NCI-H1105 treated with DMSO at 0.1 percent for 48 hours (cell line): Measurements from ENCODE around the gene SND1.

Experiments used
- DNase-seq: peaks from one replicate; lab custom pipeline; 2025; lab: John Stamatoyannopoulos, UW

SND1 gene

DNA sequence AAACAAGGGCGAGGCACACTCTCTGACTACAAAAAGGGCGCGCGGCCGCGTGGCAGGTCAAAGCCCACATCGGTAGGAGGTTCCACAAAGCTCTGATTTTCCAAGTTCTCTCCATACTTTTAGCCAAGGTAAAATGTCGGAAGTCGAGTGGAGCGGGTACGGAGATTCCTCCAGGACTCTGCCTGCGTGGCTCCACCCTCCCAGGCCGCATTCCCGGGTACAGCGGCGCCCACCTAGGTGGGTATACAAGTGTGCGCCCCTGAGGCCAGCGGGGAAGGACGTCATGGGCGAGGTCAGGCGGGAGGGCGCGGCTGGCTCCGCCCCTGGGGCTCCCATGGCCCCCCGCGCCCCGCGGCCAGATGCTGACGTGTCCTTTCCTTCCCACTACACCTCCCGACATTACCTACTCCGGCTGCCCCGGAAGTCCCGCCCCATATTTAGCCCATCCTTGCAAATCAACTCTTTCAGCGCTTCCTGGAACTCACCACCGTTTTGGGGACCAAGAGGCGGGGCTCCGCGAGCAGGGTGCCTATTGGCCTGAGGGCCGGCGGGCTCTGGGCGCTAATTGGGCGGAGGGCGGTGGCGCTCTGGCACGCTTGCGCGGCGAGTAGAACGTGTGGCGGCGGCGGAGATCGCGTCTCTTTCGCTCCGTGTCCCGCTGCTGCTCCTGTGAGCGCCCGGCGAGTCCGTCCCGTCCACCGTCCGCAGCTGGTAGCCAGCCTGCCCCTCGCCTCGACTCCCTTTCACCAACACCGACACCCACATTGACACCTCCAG, at the start of gene SND1:
Gene SND1 (plus strand): TSS at position 639 of the 777 bp plus-strand sequence. CDS start 180 bp downstream, outside the sequence.
- DNase-seq = peak; percentile 99

DNA sequence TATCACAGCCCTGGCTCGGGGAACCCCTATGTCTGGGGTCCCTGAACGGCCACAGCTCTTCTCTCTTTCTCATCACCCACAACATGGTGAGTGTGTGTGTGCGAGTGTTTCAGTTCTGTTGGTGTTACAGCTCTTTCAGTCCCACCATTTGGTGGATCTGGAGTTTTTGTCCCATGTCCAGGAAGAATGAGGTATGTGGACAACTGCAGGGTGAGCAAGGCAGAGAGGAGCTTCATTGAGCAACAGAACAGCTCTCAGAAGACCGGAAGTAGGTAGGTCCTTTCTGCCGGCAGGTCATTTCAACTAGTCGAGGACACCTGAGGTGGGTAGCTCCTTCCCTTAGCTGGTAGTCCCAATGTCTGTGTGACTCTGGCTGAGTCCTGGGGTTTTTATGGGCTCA, 43.5 kb upstream of the SND1 start:
- no peak for DNase-seq

DNA sequence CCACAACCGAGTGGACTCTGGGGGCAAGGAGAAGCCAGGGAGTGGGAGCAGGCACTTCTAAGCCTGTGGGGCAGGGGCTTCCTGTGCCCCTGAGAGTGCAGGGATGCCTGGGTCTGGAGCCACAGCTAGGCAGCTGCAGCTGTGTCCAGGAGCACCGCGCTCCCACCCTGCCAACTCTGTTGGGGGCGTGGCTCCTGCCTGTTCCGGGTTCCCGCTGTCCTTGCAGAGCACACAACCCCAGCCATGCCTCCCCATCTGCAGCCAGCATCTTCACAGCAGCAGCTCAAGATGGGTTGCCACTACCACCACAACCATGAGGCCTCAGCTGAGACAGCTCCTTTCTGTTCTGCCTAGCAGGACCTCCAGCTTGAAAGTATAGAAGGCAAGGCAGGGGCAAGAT, 42.7 kb upstream of the SND1 start:
- no peak for DNase-seq

DNA sequence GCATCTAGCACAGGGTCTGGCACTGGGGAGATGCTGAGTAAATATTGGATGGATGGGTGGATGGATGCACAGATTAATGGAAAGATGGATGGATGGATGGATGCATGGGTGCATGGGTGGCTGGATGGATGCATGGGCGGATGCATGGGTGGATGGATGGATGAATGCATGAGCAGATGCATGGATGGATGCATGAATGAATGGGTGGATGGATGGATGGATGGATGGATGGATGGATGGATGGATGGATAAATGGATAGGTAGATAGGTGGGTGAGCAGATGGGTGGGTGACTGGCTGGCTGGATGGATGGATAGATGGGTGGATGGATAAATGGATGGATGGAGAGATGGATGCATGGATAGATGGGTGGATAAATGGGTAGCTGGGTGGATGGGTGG, 39.7 kb upstream of the SND1 start:
- no peak for DNase-seq

DNA sequence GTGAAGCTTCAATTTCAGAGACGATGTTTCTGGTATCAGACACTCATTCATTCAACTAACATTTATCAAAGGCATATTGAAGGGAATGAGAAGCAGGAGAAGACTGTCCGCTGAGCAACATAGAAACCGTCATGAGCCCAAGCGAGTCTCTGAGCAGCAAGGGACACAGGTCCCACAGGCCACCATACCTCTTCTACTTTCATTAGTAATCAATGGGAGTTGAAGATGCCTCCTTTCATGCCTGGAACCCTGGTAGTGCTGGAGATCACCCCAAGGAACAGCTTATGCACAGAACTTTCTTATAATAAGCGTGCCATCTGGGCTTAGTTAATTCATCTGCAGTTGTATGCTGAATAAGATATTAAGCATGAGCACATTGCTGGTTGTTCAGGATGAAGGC, 35.3 kb upstream of the SND1 start:
- DNase-seq = no peak

DNA sequence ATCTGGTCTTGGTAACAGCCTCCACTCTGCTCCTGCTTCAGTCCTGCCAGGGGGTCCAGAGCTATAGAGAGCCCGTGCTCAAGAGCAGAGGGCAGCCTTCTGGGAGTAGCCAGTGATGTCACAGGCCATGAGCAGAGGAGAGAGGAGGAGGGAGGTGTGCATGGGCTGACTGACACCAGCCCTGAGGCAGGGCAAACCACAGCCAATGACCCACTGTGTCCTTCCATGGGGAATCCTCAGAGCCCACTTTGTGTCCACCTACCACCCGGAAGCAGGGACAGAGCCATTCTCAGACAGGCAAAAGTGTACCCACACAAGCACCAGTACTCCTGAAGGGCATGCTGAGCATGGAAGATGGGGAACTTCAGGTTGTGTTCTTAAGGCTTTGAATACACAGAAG, 34.0 kb upstream of the SND1 start, which contains the start of gene PAX4:
Gene PAX4 (minus strand): TSS at position 101 of the 400 bp plus-strand sequence. CDS start 2,214 bp downstream, outside the sequence.
- DNase-seq = no peak

DNA sequence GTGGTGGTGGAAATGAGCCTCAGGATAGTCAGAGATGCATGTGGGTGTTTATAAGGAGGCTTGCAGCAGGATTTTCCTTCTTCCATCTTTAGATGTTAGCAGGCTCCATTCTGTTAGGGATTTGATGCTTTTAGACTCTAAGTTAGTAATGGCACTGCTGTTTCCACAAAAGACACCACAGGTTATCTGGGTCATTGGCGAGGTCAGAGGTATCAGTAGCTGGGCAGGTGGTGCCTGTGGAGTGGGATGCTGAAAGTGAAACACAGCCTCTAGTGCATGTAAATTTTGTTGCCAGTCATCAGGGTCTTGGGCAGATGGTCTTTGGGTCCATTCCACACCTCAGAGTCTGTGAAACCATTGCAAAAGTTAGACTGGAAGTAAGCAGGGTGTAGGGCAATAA, 33.2 kb upstream of the SND1 start:
- DNase-seq = no peak

DNA sequence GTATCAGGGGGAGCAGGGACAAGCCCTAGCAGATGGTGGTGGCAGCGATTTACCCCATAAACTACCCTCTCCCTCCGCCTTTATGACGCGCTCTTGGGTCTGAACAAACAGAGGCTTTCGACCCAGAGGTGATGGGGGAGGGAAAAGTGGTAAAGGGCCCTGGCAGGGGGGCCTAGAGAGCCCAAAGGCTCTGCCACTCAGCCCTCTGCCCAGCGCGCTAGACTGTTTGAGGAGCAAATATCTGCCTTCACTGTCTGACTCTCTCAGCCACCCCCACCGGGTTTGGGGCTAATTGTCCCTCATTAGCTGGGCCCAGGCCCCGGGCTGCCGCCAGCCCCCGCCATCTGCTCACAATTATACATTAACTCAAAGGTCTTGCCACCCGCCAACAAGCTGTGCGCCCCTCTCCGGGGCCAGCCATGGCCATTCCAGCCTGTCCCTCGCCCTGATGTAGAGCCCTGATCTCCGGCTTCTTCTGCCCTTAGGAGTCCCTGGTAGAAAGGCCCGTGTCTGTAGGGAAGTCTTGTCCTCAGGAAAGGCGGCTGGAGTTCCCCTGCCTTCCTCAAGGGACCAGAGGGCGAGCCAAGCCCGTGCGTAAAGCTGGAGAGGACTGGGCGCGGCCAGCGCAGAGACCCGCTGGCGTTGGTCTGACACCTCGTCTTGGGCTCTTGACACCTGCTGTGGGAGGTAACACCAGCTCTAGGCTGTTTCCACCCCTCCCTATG, 32.2 kb upstream of the SND1 start:
- no peak for DNase-seq

DNA sequence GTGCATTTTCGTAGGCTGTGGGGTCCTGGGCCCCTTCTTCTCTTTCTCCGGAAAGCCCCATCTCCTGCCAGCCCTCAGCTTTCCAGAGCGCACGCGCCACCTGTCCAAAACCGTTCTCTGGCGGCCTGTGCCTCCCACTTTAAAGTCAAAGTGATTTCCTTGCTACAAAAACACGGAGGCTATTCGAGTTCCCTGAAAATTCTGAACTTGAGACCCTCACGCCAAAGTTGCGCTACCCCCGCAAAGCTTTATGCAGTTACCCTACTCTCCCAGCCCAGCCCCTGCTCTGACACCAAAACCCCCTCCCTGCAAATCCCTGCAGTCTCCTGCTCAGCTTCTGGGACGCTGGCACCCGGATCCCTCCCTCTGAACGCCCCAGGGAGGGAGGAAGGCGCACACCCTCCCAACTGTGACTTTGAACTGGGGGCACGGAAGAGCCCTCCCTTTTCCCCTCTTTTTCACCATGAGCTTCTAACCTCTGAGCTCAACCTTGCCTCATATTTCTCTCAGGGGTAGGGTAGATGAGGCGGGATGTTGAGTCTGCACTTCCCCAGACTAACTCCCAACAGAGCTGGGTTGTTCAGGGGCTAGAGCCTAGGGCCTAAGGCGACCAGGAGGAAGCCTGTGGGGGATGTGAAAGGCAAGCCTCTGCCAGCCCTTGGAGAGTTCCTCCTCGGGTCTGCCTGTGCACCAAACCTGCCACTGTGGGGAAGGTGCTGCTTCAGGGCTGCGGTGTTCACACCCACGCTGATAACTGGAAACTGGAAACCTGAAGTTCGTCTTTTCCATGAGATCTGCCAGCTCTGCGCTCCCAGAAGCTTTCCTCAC, 31.4 kb upstream of the SND1 start:
- DNase-seq = no peak

DNA sequence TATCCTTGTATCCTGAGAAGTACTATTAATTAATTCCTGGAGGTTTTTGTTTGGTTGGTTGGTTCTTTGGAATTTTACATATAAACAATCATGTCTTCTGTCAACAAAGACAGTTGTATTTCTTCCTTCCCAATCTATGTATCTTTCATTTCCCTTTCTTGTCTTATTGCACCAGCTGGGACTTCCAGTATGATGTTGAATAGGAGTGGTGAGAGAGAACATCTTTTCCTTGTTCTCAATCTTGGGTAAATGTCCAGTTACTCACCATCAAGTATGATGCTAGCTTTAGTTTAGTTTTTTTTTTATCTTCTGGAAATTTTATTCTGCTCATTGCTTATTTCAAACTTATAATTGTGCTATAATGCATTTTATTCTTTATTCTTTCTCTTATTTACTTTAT, 26.7 kb upstream of the SND1 start:
- no peak for DNase-seq

DNA sequence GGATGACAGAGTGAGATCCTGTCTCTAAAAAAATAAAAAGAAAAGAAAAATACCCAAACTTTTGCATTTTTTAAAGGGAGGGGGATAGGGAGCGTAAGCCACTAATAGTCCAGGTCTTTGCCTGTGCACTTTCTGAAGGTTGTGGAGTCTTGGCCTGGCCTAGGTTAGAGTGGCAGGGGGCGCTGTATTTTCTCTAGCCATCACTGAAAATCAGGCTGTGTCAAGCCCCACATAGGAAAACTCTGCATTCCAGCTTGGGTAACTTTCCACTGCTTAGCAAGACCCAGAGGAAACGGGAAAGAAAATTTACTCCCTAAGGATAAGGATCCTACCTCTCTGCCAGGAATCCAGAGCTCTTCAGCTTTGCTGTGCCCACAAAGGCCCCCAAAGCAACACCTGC, 23.5 kb upstream of the SND1 start:
- DNase-seq = no peak

DNA sequence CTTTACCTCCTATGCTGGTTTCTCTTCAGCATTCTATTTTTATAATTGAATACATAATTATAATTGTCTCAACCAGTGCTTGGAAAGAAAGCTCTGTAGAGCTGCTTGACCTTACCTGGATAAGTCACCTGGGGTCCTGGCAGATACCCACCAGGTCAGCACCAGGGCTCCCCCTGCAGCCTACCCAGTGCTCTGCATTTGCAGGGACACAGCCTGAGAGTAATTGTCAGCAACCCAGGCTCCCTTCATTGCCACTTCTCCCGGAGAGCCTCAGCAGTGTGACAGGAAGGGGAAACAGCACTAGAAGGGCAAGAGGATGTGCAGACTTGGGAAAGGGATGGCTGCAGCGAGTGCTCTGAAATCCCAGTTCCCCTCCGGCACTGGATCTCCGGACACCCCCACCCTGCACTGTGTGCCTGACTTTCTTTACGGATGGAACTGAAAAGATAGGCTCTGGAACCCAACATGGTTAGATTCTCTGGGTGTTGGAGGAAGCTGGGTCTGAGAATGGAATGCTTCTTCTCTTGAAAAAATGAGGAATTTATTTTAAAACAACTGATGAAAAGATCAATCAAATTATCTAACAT, 22.6 kb upstream of the SND1 start:
- DNase-seq = peak; percentile 32

DNA sequence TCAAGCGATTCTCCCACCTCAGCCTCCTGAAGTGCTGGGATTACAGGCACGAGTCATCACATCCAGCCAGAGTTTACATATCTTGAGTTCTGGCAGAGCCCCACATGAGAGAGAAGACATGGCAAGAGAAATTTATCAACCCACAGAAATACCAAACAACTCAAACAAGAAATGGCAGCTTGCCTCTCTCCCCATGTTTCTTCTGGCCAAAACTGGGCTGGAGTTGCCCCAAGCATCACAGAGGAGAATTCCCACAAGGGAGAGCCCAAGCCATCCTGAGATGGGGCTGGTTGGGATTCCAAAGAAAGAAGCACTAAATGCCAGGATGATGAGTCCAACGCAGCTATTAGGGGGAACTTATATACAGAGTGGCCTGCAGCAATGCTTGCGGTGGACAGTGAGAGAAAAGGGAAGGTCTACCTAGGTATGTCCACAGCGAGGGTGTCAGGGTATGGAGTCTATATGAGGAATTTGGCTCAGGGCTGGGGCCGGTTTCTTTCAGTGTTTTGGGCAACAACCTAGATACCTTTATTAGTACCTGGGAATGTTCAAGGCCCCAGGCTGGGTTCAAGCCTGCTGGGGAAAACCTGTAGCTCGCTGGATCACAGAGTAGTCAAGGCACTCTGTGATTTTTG, 19.6 kb upstream of the SND1 start:
- no peak for DNase-seq

DNA sequence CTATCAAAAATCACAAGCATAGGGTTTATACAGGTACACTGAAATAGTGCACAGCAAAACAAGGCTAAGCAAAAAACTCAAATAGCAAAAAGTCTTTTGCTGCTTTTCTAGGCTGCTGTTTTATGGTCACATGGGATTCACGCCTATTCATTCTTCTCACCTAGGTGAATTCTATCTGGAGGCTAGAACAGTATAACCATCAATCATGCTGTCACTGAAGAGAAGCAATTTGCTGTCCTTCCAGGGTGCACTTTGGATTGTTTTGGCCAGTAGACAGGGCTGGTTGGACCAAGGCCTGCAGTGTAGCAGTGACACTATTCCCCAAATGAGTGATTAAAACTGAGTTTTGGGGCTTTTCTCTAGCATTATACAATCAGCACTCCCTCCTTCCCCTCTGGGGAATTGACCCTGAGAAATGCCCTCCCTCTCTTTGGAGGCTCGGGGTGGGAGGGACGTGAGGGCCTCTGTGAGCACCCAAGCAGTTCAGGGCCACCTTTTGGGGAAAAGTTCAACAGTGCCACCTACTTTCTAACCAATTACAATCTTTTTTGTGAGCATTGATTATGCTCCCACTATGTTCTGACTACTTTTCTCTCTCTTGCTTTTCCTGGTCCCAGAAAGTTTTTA, 16.2 kb upstream of the SND1 start:
- no peak for DNase-seq

DNA sequence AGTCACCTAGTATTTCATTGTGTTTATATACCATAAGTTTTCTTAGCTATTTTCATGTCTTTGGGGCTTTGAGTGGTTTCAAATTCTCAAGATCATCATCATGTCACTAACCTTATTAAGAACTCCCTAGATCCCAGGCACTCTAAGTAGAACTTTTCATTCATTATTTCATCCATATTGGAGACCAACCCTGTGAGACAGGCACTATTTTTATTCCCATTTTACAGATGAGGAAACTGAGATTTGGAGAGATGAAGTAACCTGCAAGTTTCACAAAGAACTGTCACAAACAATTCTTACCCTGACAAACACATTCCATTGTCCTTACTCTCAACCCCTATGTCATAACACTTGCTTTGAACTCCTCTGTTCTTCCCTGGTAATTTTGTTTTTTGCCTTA, 13.8 kb upstream of the SND1 start:
- no peak for DNase-seq

DNA sequence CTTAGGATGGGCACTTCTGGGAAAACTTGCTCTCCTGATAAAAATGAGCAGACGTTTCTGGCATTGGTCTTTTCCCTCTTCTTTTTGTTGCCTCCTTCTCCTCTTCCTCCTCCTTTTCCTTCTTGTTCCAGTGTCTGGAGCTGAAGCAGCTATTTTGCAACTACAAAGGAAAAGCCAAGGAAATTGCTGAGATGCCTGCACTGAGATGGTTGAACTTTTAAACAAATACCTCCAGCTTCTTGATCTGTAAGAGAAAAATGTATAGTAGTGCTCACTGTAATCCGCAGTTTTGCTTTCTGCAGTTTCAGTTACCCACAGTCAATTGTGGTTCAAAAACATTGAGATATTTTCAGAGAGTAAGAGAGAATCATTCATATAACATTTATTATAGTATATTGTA, 7.5 kb upstream of the SND1 start:
- DNase-seq = no peak

DNA sequence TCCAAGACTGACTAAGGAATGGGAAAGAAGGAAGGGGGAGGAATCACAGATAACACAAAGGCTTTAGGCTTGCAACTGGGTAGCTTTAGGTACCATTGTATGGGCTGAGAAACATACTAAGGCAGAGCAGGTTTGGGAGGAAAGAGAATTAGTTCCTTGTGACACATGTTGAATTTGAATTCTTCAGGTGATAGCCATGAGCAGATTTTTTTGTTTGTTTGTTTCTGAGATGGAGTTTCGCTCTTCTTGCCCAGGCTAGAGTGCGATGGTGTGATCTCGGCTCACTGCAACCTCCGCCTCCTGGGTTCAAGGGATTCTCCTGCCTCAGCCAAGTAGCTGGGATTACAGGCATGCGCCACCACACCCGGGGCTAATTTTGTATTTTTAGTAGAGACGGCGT, 4.4 kb upstream of the SND1 start:
- DNase-seq = no peak

DNA sequence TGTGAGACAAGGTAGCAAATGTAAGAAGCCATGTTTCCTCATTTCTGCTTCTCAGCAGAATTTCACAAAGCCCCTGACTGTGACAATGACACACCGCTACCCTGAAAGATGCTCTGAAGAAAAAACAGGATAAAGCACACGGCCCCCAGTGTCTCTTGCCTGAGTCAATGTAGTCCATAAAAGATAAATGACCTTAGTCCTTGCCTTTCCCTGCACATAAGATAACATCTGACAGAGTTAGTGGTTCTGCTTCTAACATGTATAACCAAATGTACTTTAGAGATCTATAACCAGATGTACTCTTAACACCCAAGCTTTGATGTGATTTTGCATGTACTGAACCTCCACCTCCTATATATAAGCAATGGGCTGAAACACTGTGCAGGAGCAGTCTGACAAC, 3.0 kb upstream of the SND1 start:
- no peak for DNase-seq

DNA sequence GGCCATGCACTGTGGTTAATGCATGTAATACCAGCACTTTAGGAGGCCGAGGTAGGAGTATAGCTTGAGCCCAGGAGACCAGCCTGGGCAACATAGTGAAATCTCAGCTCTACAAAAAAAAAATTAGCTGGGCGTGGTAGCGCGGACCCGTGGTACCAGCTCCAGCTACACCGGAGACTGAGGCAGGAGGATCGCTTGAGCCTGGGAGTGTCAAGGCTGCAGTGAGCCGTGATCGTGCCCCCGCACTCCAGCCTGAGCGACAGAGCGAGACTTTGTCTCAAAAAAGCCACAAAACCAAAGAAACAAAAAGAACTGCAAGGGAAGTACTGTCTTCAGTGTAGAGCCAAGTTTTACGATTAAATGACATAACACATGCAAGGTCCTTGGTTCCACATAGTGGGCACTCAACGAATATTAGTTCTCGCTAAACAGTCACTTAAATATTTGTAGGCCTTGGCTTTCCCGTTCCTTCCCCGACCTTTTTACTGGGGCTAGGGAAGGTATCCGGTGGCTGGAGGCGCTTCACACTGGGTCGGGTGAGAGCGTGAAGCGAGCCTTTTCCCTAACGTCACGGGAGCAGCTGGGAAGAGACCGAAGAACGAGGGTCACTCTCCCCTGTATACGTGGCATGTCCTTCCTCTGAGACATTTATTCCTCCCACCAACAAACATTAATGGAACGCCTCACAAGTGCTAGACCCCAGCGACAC, 993 bp upstream of the SND1 start:
- no peak for DNase-seq
